EL (cell line): ENCODE data around the gene ZBTB1.
A peak's percentile ranks its signal among the peaks of the same experiment; 100 is the strongest.
"Not testable (repeated sequence)": the region's sequence is repeated elsewhere in the genome, so short reads cannot be mapped to it uniquely, and the experiment has no call there.

Source experiments
- DNase-seq: peaks from one replicate; pipeline ENCODE4 v3.0.0-alpha.2; 2016

ZBTB1 gene

GRCh38 chr14:64500088-64500487 lies 4.5 kb upstream of the ZBTB1 start:
- no peak for DNase-seq

- DNase-seq: peak; percentile 89
Observed at GRCh38 chr14:64501411-64502171, 3.0 kb upstream of the ZBTB1 start.

DNA sequence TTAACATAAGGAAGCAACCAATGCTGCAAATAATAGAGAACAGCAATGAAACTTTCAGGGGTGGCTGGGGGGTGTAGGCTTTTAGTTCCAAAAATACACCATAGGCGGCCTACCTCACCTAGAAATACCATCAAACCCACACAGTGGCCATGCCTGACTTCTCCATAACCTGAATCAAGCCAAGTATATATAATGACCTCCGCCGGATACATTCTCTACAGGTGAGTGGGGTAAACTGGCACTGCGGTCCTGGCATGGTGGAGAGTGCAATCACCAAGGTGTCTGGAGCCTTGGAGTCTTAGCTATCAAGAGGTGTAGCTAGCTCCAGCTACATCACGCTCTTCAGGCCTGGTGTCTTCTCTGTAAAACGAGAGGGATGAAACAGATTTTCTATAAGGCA lies 2.1 kb upstream of the ZBTB1 start:
- no peak for DNase-seq

DNA sequence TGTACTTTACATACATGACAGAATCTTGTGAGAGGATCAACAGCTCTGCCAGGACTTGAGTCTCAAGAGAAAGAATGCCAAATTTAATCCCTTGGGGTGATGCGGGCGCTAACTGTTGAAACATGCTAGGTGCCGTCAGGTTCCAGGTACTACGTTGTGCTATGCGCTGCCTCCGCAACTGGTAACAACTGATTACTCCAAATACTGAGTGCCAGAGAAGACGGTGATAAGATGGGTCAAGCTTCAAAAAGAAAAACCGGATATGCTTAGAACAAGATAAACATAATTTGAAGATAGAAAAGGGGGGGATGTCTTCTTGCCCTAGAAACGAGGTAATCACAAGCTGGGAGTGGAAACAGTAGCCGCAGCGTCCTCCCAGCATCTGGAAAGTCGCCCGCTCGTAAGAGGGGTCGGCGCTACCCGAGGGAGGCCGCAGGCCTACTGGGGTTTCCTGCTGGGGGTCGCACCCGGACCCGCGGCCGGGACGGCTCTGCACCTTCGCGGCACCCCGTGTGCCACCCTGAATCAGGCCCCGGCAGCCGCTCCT lies 1.6 kb upstream of the ZBTB1 start:
- no peak for DNase-seq

DNA sequence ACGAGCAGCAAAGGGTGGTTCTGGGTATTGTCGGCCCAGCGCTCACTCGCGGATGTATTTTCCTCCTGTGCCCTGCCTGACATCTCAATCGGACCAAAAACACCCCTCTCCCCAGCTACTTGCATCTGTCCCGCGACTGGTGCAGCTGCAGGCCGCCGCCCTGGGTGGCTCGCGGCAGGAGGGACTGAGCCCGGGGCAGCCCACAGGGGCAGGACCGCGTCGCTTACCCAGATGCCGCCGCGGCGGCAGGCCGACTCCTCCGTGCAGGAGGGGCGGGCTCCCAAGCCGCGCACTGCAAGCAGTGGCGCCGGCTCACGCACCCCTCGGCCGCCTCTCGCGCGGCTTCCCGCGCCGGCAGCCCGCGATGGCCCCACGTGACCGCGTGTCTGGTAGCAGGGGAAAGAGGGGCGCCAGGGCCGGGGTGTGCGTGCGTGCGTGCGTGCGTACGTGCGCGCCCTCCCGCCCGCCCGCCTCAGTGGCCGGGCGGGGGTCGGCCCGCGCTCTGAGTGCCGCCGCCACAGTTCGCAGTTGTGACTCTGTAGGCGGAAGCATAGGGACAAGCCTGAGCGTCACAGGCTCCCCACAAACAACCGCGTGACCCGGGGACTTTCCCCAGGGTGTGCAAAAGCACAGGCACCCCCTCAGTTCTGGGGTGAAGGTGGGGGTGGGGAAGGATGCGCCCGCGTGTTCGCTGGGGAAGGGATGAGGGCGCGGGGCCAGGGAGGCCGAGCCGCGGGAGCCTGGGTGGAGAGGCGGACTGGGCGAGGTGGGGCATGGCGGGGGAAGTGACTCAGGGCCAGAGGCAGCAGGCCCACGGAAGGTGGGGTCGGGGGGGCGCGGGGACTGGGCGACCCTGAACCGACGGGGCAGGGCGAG lies 898 bp upstream of the ZBTB1 start, which contains the start of gene ZBTB25:
ZBTB25 (minus strand) TSS at position 405 of the 876 bp plus-strand sequence. CDS start 13,305 bp downstream, outside the sequence.
- DNase-seq: peak; percentile 96

GRCh38 chr14:64504897-64505794 lies 576 bp downstream of the ZBTB1 start:
- DNase-seq: peak; percentile 90

DNA sequence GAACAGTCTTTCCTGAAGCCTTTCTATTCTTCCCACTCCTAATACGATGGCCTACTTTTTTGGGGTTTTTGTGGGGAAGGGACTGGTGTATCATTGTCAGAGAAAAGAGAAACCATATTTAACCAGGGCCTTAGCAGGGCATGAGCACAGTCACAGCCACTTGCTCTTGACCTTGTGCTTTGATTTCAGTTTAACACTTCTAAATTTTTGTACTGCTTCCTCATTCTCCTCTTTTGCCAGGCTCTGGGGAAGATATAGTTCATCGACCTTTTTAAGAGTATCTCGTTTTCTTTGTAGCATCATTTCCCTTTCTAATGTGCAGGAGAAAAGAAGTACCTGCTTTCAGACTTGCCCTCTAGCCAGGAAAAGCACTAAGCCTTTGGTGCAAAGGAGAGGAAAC lies 2.2 kb downstream of the ZBTB1 start:
- no peak for DNase-seq

DNA sequence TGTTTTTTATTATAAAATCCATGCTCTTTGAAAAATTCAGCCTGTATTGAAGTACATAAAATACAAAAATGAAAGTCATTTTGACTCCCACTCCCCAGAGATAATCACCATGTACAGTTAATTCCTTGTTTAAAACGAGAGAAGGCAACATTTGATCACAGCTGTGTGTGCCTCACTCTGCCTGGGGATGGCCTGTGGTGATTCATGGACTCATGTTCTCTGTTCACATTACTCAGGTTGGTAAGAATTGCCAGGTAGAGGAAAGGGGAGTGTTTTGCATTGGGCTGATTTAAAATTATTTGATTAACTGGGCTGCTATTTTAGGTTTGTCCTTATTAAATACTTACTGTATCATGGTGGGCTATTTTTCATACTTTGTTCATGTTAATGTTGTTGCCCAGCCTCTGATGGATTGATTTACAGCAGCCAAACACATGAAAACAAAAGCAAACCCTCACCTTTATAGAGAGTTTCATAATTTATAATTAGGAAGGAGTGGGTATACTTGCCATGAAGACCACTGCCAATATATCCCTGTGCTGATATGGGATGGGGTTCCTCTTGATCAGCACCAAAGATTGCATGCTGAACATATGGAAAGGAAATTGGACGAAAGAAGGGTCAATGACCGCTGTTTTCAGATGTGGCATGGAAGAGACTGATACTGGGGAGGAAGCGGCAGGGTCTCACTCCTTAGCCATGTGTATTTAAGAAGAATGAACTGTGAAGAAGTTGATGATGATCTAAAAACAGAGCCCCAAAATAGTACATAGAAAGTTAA lies 3.0 kb downstream of the ZBTB1 start:
- no peak for DNase-seq

DNA sequence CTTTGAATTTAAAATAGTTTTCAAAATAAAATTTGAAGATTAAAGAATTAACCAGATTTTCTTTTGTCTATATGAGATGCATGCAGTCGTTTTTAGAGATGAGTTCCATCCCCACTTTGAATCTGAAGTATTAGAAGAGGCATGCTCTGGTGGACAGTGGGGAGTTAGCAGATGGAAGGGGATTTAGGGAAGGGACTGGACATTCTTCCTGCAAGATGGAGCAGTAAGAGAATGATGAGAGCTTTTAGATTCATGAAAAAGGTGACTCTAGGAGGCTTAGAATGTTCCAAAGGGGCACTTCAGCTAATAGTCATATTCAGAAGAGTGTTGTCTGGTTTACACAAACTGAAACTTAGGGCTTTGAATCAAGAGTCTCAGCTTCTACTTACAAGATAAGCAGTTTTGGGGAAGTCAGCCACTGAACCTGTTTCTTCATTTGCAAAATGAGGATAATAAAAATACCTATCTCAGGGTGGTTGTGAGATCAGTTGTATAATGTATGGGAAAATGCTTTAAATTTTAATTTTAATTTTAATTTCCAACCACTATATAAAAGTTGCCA lies 3.7 kb downstream of the ZBTB1 start:
- DNase-seq: no peak

- DNase-seq: no peak
Observed at GRCh38 chr14:64509036-64509435, 4.5 kb downstream of the ZBTB1 start.

- DNase-seq: peak; percentile 75
Observed at GRCh38 chr14:64510825-64511671, 6.5 kb downstream of the ZBTB1 start.

- no peak for DNase-seq
Observed at GRCh38 chr14:64513271-64513670, 8.7 kb downstream of the ZBTB1 start.

DNA sequence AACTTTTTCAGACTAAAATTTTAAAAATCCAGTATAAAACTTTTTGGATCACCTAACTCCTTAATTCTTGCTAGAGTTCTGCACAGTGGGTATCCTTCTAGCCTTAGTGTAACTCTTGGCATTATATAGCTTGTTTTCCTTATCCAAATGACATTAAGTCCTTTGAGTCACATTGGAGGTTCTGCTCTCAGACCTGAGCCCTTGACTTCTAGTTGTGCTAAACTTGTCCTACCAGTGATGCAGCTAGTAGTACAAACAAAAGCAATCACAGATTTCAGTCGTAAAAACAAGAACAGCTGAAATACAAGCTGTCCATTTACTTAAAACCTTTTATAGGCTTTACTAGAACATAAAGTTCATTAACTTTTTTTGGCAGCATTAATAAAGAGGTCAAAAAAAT lies 10.5 kb downstream of the ZBTB1 start:
- DNase-seq: no peak

GRCh38 chr14:64516969-64517368 lies 12.4 kb downstream of the ZBTB1 start:
- no peak for DNase-seq

GRCh38 chr14:64517667-64518066 lies 13.1 kb downstream of the ZBTB1 start:
- not testable (repeated sequence) for DNase-seq

- no peak for DNase-seq
Observed at GRCh38 chr14:64518229-64518628, 13.7 kb downstream of the ZBTB1 start.

DNA sequence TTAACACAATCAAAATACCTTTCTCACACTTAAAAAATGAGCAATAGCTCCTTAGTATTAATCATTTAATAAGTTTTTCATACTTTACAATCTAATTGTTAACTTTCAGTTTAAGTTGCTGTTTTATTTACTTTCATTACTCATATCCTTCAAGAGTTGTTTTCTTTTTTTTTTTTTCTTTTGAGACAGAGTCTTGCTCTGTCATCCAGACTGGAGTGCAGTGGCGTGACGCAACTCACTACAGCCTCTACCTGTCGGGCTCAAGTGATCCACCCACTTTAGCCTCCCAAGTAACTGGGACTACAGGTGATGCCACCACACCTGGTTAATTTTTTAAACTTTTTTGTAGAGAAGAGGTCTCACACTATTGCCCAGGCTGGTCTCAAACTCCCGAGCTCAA lies 16.1 kb downstream of the ZBTB1 start:
- no peak for DNase-seq

DNA sequence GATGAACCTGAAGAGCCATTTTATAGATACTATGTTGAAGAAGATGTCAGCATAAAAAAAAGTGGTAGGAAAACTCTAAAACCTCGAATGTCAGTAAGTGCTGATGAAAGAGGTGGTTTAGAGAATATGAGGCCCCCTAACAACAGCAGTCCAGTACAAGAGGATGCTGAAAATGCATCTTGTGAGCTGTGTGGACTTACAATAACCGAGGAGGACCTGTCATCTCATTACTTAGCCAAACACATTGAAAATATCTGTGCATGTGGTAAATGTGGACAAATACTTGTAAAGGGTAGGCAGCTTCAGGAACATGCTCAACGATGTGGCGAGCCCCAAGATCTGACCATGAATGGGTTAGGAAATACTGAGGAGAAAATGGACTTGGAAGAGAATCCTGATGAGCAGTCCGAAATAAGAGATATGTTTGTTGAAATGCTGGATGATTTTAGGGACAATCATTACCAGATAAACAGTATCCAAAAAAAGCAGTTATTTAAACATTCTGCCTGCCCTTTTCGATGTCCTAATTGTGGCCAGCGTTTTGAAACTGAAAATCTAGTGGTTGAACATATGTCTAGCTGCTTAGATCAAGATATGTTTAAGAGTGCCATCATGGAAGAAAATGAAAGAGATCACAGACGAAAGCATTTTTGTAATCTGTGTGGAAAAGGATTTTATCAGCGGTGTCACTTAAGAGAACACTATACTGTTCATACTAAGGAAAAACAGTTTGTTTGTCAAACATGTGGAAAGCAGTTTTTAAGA lies 18.2 kb downstream of the ZBTB1 start:
- no peak for DNase-seq

GRCh38 chr14:64525354-64525753 lies 20.8 kb downstream of the ZBTB1 start:
- no peak for DNase-seq

GRCh38 chr14:64531567-64531966 lies 27.0 kb downstream of the ZBTB1 start:
- DNase-seq: no peak
